HEK293T (cell line): ENCODE measurements around the gene MSRB3.

Experiments
- FOXM1 ChIP-seq: fragments of 450-650 bp; IDR thresholded peaks from 2 replicates; pipeline ENCODE4 v1.6.1; 2017; ENCODE audit warnings: mild to moderate bottlenecking, borderline replicate concordance
- PKNOX1 ChIP-seq: fragments of 450-650 bp; IDR thresholded peaks from 2 replicates; pipeline ENCODE4 v1.6.1; 2016
- TARDBP ChIP-seq: fragments of 450-650 bp; IDR thresholded peaks from 2 replicates; pipeline ENCODE4 v1.6.1; 2016
- ZNF384 ChIP-seq: fragments of 450-650 bp; IDR thresholded peaks from 2 replicates; pipeline ENCODE4 v1.6.1; 2016

- TF ChIP-seq PKNOX1, result no peak
- no peak for TF ChIP-seq TARDBP
- no peak for TF ChIP-seq ZNF384
- no peak for TF ChIP-seq FOXM1
Observed at GRCh38 chr12:65462484-65462883, 184.0 kb downstream of the MSRB3 start.
